IPS-NIHi7 (cell line): ENCODE data around the gene CASQ1.

Source experiments
- DNase-seq: peaks from one replicate; pipeline ENCODE4 v3.0.0; 2012; ENCODE audit warnings: mixed read lengths; ENCODE audit errors: extremely low spot score

CASQ1 gene

DNA sequence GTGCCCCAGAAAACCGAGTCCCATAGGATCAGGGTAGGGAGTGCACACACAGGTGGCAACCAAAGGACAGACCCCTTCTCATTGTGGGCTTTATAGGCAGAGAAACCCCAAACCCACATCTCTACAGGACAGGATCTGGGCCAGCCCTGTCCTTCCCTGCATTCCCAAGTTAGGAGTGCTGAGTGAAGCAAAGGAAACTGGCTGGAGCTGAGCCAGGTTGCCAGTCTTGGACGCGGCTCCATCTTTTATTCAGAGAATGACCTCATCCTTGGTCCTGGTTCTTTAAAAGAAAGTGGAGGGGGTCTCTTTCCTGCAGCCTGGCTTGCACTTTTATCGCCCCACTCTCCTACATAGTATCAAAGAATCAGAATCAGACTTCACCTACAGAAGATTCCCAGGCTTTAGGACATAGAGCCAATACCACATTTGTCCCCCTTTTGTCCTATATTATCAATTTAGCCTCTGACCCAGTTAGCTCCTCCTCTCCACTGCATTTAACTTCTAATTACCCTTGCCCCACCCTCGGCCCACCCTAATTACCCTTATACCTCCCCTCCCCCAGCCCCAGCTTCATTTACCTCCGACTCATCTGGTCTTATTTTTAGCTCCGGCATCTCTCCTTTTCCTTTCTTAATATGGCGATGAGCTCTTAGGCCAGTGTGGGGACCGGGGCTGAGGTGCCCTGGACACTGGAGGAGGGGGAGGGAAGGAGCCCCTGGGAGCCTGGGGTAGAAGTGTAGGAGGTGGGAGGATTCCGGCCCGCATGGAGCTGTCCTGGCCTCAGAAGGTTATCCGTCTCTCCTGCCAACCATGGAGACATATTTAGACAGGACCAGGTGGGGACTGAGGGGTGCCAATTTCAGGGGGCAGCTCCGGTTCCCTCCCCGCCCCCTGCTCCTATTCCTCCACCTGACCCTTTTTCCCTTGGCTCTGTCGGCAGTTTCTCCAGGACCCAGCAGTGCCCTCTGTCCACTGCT, at the start of gene CASQ1:
TSS of gene CASQ1 (plus strand) at position 927 of the 977 bp plus-strand sequence. CDS start 177 bp downstream, outside the sequence.
- DNase-seq = no peak

DNA sequence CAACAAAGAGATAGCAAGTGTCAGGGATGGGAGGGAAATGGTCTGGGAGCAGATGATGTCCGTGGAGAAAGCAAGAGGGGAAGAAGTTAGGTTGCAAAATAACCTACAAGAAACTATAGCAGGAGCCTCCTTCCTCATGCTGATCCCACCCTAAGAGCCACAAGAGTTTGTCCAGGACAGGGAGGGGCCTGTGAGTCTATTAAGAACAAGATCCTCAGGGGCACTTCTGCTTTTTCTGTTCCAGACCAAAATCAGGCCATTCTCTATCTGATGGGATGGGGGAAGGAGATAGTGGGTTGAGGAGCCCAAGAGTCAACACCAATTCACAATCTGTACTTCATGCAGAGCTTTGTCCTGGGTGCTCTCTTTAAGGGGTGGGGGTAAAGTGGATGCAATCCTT, 46.7 kb upstream of the CASQ1 start:
- DNase-seq = no peak

DNA sequence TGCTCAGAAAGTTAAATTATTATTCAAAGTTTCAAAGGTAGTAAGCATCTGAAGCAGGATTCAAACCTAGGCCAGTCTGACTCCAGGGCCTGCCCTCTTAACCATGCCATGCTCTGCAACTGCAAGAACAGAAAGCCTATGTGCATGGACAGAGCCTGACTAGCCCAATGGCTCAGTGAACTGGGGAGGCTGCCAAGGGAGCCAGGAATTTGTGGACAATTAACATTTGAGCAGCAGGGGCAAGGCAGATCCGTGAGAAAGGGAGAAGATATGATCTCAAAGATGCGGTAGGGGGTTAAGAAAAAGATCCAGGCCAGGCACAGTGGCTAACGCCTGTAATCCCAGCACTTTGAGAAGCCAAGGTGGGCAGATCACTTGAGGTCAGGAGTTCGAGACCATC, 45.5 kb upstream of the CASQ1 start:
- peak; percentile 32 for DNase-seq

DNA sequence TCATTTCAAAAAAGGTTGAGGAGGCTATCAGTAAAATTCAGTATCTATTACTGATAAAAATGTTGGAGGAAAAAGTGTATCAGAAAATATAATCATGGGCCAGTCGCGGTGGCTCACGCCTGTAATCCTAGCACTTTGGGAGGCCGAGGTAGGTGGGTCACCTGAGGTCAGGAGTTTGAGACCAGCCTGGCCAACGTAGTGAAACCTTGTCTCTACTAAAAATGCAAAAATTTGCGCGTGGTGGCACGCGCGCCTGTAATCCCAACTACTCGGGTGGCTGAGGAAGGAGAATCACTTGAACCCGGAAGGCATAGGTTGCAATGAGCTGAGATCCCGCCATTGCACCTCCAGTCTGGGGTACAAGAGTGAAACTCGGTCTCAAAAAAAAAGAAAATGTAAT, 44.3 kb upstream of the CASQ1 start:
- DNase-seq = no peak

DNA sequence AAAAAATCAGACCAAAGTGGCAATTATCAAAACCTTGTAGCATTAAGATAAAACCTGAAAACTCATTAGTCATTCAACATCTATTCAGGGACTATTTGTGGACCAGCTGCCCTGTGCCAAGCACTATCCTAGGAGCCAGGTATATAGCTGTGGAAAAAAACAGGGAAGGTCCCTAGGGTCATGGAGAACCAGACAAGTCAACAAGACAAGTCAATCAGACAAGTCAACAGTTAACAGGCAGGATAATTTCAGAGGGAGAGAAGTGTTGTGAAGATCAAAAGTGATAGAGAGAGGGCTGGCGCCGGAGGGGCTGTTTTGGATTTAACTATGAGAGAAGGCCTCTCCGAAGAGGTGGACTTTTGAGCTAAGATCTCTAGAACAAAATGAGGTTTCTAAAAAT, 42.3 kb upstream of the CASQ1 start:
- no peak for DNase-seq

- no peak for DNase-seq
Observed at GRCh38 chr1:160149233-160149632, 41.1 kb upstream of the CASQ1 start.

DNA sequence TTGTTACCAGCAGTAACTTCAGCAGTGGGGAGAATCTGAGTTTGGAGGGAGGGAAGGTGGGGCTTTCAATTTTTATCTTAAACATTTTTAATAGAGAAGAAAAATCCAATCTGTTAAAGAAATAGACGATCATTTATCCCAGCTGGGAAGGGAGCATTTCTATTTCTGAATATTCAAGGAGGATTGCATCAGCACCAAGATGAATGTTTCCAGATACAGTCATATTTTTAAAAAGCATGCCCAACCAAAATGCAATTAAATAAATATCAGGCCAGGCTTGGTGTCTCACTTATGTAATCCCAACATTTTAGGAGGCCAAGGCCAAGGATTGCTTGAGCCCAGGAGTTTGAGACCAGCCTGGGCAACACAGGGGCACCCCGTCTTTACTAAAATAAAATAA, 40.7 kb upstream of the CASQ1 start:
- DNase-seq = no peak

- no peak for DNase-seq
Observed at GRCh38 chr1:160151303-160151702, 39.1 kb upstream of the CASQ1 start, which contains the start of gene ATP1A4. ATP1A4 (plus strand) TSS chr1:160151603; CDS start chr1:160152041, 438 bp downstream.

DNA sequence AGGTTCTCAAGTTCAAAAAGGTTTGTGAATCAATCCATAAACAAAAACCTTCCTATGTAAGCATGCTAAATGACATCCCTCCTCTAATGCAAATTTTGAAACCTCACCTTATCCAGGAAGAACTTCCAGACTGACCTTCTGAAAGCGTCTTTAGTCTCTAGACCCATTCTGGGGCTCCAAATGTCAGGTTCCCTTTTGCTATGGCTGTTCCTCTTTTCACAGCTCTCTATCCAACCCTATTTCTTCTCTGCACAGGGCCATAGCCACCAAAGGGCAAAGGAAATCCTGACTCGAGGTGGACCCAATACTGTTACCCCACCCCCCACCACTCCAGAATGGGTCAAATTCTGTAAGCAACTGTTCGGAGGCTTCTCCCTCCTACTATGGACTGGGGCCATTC, 35.6 kb upstream of the CASQ1 start:
- no peak for DNase-seq

DNA sequence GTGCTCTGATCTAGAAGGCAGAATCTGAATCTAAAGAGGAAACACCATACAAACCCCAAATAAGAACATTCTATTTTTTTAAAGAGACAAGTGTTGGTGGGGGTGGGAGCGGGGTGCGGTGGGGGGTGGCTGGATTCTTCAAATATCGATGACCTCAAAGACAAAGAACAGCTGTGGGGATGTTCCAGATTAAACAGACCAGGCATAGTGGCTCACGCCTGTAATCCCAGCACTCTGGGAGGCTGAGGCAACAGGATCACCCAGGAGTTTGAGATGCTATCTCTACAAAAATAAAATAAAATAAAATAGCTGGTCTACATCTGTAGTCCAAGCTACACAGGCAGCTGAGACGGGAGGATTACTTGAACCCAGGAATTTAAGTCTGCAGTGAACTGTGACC, 34.0 kb upstream of the CASQ1 start:
- DNase-seq = no peak

- no peak for DNase-seq
Observed at GRCh38 chr1:160157174-160157573, 33.2 kb upstream of the CASQ1 start.

- no peak for DNase-seq
Observed at GRCh38 chr1:160158031-160158430, 32.3 kb upstream of the CASQ1 start.

GRCh38 chr1:160158534-160158933, 31.8 kb upstream of the CASQ1 start:
- no peak for DNase-seq

- DNase-seq = no peak
Observed at GRCh38 chr1:160159846-160160245, 30.5 kb upstream of the CASQ1 start.

DNA sequence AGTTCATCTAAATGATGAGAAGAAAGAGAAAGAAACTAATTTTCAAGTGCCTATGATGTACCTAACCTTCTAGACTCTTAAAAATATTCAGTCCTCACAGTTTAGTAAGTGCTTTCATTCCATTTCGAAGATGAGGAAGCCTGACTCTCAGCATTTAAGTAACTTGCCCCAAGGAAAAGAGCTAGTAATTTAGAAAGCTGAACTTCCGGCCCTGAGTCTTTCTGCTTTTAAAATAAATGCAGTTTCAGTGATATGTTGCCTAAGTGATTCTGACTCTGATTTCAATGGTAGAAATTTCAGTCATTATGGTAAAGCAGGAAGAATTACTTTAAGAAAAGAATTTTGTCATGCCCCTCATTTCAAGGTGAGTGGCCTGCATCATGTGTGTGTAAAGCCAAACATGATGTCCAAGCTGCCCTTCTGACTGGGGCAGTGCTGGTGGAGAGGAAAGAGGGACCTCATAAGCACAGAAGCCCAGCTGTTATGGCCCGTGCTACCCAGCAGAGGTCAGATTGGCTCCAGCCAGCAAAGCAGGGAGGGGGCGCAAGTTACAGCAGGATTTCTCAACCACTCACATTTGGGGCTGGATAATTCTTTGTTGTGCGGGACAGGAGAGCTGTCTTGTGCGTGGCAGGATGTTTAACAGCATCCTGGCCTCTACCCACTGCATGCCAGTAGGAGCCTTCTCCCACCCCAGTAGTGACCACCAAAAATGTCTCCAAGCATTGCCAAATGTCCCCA, 28.2 kb upstream of the CASQ1 start:
- peak; percentile 85 for DNase-seq

- no peak for DNase-seq
Observed at GRCh38 chr1:160162931-160163330, 27.4 kb upstream of the CASQ1 start.

DNA sequence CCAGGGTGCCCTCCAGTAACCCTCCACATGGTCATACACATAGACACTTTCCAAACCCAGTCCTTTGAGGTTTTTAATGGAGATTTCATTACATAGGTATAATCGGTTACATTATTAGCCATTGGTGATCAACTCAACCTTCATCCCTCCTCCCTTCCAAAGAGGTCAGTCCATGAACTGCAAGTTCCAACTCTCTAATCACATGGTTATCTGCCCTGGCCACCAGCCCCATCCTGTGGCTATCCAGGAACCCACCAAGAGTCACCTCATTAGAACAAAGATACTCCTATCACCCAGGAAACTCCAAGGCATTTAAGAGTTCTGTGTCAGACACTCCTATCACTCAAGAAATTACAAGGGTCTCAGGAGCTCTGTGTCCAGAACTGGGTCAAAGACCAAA, 26.8 kb upstream of the CASQ1 start:
- DNase-seq = no peak

DNA sequence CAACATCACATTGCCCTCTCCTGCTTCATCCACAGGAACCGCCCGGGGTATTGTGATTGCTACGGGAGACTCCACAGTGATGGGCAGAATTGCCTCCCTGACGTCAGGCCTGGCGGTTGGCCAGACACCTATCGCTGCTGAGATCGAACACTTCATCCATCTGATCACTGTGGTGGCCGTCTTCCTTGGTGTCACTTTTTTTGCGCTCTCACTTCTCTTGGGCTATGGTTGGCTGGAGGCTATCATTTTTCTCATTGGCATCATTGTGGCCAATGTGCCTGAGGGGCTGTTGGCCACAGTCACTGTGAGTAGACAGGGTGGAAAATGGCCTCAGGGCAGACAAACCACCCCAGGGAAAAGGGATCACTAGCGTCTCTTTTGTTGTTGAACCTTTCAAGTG, 26.3 kb upstream of the CASQ1 start:
- DNase-seq = no peak

DNA sequence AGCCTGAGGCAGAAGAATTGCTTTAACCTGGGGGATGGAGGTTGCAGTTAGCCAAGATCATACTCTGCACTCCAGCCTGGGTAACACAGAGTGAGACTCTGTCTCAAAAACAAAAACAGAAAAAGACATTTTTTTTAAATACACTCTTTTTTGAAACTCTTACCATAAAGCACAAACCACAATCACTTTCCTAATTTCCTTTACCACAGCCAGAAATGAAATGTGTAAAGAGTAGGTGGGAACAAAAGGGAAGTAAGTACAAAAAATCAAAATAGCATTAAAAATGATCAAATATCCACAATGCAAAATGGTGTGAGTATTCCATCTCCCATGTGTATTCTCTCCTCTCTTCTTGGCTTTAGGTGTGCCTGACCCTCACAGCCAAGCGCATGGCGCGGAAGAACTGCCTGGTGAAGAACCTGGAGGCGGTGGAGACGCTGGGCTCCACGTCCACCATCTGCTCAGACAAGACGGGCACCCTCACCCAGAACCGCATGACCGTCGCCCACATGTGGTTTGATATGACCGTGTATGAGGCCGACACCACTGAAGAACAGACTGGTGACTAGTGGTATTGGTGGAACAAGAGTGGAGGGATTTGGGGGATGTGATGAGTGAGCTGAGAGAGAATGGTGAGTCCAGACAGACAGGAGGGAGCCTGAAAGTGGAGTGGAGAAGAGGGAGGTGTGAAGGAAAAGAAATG, 24.1 kb upstream of the CASQ1 start:
- no peak for DNase-seq

DNA sequence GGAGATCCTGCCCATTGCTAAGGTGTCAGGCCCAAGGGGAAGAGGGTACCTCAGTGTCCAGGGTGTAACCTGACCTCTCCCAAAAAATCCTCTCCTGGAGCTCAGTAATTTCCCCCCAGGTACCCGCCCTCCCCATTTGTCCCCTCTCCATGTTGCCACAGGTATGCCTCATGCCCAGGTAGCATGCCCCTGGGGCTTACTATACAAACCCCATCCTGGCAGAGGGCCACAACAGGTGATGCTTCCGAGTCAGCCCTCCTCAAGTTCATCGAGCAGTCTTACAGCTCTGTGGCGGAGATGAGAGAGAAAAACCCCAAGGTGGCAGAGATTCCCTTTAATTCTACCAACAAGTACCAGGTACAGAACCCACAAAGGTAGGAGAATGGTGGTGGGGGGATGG, 23.3 kb upstream of the CASQ1 start:
- DNase-seq = no peak

GRCh38 chr1:160167580-160167979, 22.8 kb upstream of the CASQ1 start:
- no peak for DNase-seq

DNA sequence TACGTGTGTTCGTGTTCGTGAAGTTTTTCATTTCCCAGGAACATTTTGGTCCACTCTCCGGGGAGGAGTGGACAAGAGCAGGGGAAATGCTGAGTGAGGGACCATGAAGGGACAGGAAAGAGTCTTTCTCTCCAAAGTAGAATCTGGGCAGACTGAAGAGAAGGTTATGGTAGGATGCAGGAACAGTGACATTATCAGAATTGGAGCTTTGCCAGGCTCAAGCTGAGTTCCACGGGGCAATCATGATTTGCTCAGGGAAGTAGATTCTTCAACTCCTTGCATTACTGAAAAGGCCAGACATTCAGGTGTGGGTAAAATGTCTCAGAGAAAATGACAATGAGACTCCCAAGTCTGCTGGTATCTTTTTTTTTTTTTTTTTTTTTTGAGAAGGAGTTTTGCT, 22.4 kb upstream of the CASQ1 start:
- DNase-seq = no peak
